HG03575 (cell line): ENCODE data around the gene CLDN5.
"Not testable (repeated sequence)": the region's sequence is repeated elsewhere in the genome, so short reads cannot be mapped to it uniquely, and the experiment has no call there.

Source experiments
- ATAC-seq: cut with Tn5 transposase; IDR thresholded peaks from one replicate; pipeline ENCODE4 v1.9.1; 2021; ENCODE audit not compliant: unreplicated experiment, insufficient number of reproducible peaks, low FRiP score; ENCODE audit errors: extremely low read depth

CLDN5 gene

GRCh38 chr22:19549428-19549827 is 25.2 kb upstream of the CLDN5 start:
- ATAC-seq: no peak

GRCh38 chr22:19548964-19549363 is 24.8 kb upstream of the CLDN5 start:
- no peak for ATAC-seq

DNA sequence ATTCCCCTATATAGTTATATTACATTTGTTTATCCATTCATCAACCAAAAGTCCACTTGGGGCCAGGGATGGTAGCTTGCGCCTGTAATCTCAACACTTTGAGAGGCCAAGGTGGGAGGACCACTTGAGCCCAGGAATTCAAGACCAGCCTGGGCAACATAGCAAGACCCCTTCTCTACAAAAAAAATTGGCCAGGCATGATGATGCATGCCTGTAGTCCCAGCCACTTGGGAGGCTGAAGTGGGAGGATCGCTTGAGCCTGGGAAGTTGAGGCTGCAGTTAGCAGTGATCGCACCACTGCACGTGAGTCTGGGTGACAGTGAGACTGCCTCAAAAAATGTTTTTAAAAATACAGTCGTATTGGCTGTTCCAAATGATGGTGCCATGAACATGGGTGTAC is 24.2 kb upstream of the CLDN5 start:
- not testable (repeated sequence) for ATAC-seq

DNA sequence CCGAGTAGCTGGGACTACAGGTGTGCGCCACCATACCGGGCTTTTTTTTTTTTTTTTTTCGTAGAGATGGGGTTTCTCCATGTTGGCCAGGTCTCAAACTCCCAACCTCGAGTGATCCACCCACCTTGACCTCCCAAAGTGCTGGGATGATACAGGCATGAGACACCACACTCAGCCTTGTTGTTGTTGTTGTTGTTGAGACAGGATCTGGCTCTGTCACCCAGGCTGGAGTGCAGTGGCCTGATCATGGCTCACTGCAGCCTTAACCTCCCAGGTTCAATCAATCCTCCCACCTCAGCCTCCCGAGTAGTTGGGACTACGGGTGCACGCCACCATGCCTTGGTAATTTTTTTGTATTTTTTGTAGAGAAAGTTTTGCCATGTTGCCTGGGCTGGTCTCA is 23.4 kb upstream of the CLDN5 start:
- ATAC-seq: no peak

DNA sequence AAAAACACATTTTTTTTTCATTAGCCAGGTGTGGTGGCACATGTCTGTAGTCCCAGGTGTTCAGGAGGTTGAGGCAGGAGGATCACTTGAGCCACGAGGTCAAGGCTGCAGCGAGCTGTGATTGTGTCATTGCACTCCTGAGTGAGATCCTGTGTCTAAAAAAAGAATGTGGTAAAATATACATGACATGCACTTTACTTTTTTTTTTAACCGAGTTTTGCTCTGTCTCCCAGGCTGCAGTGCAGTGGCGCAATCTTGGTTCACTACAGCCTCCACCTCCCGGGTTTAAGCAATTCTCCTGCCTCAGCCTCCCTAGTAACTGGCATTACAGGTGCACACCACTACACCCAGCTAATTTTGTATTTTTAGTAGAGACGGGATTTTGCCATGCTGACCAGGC is 22.5 kb upstream of the CLDN5 start:
- ATAC-seq: no peak

GRCh38 chr22:19545935-19546207 is 21.7 kb upstream of the CLDN5 start:
- no peak for ATAC-seq

- no peak for ATAC-seq
These were observed 19.9 kb upstream of the CLDN5 start for GRCh38 chr22:19543970-19544708.

- no peak for ATAC-seq
These were observed 16.2 kb upstream of the CLDN5 start for GRCh38 chr22:19540394-19540793.

GRCh38 chr22:19537941-19538488 is 13.8 kb upstream of the CLDN5 start:
- no peak for ATAC-seq

GRCh38 chr22:19536564-19536963 is 12.4 kb upstream of the CLDN5 start:
- no peak for ATAC-seq

DNA sequence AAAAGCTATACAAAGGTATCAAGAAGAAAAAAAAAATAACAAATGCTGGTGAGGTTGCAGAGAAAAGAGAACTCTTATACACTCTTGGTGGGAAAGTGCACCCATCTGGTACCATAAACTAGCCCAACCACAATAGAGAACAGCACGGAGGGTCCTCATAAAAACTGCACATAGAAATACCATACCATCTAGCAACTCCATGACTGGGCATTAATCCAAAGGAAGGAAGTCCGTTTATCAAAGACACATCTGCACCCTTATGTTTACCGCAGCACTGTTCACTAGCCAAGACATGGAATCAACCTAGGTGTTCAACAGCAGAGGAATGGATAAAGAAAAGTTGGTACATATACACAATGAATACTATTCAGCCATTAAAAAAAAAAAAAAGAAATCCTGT is 10.8 kb upstream of the CLDN5 start:
- ATAC-seq: no peak

DNA sequence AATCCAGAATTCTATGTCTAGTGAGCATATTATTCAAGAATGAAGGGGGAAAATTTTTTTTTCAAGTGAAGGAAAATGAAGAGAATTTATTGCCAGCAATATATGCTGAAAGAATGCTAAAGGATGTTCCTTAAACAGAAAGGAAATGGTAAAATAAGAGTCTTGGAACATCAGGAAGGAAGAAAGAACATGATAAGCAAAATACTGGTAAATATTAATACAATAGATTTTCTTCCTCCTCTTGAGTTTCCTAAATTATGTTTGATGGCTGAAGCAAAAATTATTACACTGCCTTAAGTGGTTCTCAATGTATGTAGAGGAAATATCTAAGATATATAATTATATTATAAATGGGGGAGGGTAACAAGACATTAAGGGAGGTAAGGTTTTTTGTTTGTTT is 9.6 kb upstream of the CLDN5 start:
- ATAC-seq: no peak

DNA sequence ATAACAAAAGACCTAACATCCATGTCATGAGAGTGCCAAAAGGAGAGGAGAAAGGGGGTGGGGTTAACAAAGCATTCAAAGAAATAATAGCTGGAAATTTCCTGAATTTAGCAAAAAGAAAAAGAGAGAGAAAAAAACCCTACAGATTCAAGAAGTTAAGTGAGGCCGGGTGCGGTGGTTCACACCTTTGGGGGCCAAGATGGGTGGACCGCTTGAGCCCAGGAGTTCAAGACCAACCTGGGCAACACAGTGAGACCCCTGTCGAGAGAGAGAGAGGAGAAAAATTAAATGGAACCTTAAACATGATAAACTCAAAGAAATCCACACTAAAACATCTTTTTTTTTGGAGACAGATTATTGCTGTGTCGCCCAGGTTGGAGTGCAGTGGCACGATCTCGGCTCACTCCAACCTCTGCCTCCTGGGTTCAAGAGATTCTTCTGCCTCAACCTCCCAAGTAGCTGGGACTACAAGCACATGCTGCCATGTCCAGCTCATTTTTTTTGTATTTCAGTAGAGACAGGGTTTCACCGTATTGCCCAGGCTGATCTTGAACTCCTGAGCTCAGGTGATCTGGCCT is 8.9 kb upstream of the CLDN5 start:
- no peak for ATAC-seq

DNA sequence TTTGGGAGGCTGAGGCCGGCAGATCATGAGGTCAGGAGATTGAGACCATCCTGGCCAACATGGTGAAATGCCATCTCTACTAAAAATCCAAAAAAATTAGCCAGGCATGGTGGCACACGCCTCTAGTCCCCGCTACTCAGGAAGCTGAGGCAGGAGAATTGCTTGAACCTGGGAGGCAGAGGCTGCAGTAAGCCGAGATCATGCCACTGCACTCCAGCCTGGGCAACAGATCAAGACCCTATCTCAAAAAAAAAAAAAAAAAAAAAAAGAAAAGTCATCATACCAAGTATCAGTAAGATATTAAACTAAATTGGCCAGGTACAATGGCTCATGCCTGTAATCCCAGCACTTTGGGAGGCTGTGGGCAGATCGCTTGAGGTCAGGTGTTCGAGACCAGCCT is 7.1 kb upstream of the CLDN5 start:
- not testable (repeated sequence) for ATAC-seq

DNA sequence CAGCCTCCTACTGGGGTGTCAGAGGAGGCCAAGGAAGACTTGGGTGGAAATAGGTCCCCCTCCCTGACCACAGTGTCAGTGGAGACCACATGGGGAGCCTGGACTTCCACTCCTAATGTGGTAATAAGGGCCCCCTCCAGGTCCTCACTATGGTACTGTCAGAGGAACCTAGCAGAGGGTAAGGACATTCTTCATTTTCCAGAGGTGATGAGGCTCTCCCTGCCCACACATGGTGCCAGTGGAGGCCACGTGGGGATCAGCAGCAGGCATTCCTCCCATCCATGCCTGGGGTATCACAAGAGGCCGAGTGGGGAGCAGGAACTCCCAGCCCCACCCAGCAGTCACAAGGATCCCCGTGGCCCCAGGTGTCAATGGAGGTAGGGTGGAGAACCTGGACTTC is 6.5 kb upstream of the CLDN5 start:
- ATAC-seq: no peak

DNA sequence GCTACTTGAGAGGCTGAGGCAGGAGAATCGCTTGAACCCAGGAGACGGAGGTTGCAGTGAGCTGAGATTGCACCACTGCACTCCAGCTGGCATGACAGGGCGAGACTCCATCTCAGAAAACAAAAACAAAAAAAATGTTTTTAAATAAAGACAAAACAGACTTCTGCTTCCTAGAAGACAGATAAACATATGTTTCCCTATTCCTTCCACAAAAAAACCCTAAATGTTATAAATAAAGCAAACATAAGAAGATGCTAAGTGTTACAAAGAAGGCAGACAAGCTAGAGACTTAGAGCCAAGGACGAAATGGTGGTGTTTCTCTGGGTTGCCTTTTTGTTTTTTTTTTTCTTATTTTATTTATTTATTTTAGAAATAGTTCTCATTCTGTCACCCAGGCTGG is 5.6 kb upstream of the CLDN5 start:
- no peak for ATAC-seq

GRCh38 chr22:19527861-19528417 is 3.7 kb upstream of the CLDN5 start:
- no peak for ATAC-seq

- ATAC-seq: no peak
These were observed 3.1 kb upstream of the CLDN5 start for GRCh38 chr22:19527321-19527721.

GRCh38 chr22:19526702-19527111 is 2.5 kb upstream of the CLDN5 start:
- ATAC-seq: no peak

GRCh38 chr22:19526076-19526701 is 2.0 kb upstream of the CLDN5 start:
- ATAC-seq: no peak
